HepG2 (cell line): Measurements from ENCODE around the gene MEIOB.

Source experiments
- CHD4 ChIP-seq: fragments of 200-600 bp; sonication (generic); IDR thresholded peaks from 2 replicates; pipeline ENCODE4 v1.7.0; 2017; ENCODE audit warnings: mild to moderate bottlenecking, low read length, borderline replicate concordance
- EP300 ChIP-seq, 3 experiments: sonication (generic) in 1 of 3; formaldehyde crosslinking in 1 of 3; IDR thresholded peaks; 2 replicates each; pipeline versions ENCODE4 v1.5.1 to v1.6.1; 2011 to 2020; ENCODE audit warnings: low read depth in 2 of 3, low read length in 2 of 3, borderline replicate concordance in 1 of 3, improper control_type of control experiment in 1 of 3, mild to moderate bottlenecking in 1 of 3, missing genetic modification reagents in 1 of 3, moderate library complexity in 1 of 3
- FOXP4 ChIP-seq: sonication (generic); formaldehyde crosslinking; IDR thresholded peaks from 2 replicates; pipeline ENCODE4 v1.4.0; 2020; ENCODE audit warnings: missing genetic modification reagents
- KLF13 ChIP-seq: sonication (generic); formaldehyde crosslinking; IDR thresholded peaks from 2 replicates; pipeline ENCODE4 v1.4.0; 2020; ENCODE audit warnings: mild to moderate bottlenecking, missing genetic modification reagents
- POLR2A ChIP-seq, 2 experiments: IDR thresholded peaks; 2 replicates each; pipeline ENCODE4 v1.6.1; 2011; ENCODE audit warnings: low read depth in 2 of 2, low read length in 2 of 2, mild to moderate bottlenecking in 1 of 2, moderate library complexity in 1 of 2; ENCODE audit not compliant: insufficient read depth in 1 of 2
- REST ChIP-seq, 2 experiments: IDR thresholded peaks; 2 replicates each; pipeline ENCODE4 v1.6.1; 2011 to 2012; ENCODE audit warnings: low read length in 2 of 2, borderline replicate concordance in 1 of 2, low read depth in 1 of 2, mild to moderate bottlenecking in 1 of 2, moderate library complexity in 1 of 2
- SOX13 ChIP-seq, 3 experiments: fragments of 450-650 bp in 1 of 3; sonication (generic) in 1 of 3; formaldehyde crosslinking in 1 of 3; IDR thresholded peaks in 2 of 3; conservative IDR thresholded peaks in 1 of 3; 2 replicates each; pipeline versions ENCODE4 v1.5.0 to v1.6.1; 2016 to 2020; ENCODE audit warnings: antibody characterized with exemption in 1 of 3, mild to moderate bottlenecking in 1 of 3, missing compliant biosample characterization in 1 of 3, missing genetic modification reagents in 1 of 3, moderate library complexity in 1 of 3
- ZNF253 ChIP-seq: sonication (generic); formaldehyde crosslinking; IDR thresholded peaks from 2 replicates; pipeline ENCODE4 v1.8.0; 2022; ENCODE audit warnings: mild to moderate bottlenecking, missing genetic modification reagents, borderline replicate concordance
- ZNF333 ChIP-seq: sonication (generic); formaldehyde crosslinking; IDR thresholded peaks from 2 replicates; pipeline ENCODE4 v1.4.0; 2020; ENCODE audit warnings: mild to moderate bottlenecking, missing genetic modification reagents, borderline replicate concordance
- ZNF691 ChIP-seq: sonication (generic); formaldehyde crosslinking; IDR thresholded peaks from 2 replicates; pipeline ENCODE4 v1.4.0; 2020; ENCODE audit warnings: missing genetic modification reagents, low read depth, mild to moderate bottlenecking, borderline replicate concordance

GRCh38 chr16:1919327-1919998, 47.5 kb upstream of the MEIOB start:
- TF ChIP-seq ZNF691 (CRISPR knock-in tag) (no peak), SOX13 (IDR thresholded peaks at IDR 0.05) (no peak), SOX13 (CRISPR knock-in tag; conservative IDR thresholded peaks at IDR 0.05 in 1 of 2, IDR thresholded peaks at IDR 0.05 in 1 of 2) (no peak), REST (IDR thresholded peaks at IDR 0.05; ENCODE audit: borderline replicate concordance in 1 of 2, low read depth in 1 of 2, low read length in 2 of 2) (no peak), EP300 (IDR thresholded peaks at IDR 0.05; ENCODE audit: low read depth in 2 of 2, low read length in 2 of 2) (no peak), EP300 (CRISPR knock-in tag; IDR thresholded peaks at IDR 0.05; ENCODE audit: borderline replicate concordance) (no peak), ZNF253 (no peak), POLR2A (IDR thresholded peaks at IDR 0.05; ENCODE audit: insufficient read depth in 1 of 2, low read depth in 2 of 2, low read length in 2 of 2) (no peak), FOXP4 (CRISPR knock-in tag) (no peak), ZNF333 (CRISPR knock-in tag) (no peak), KLF13 (CRISPR knock-in tag) (no peak), CHD4 (no peak)
